GM12874 (cell line): ENCODE results near the gene KRTAP12-1.

Source experiments
- CTCF ChIP-seq: IDR thresholded peaks from 2 replicates; pipeline ENCODE4 v1.5.1; 2011; ENCODE audit warnings: low read depth, mild to moderate bottlenecking, control low read depth, low read length, moderate library complexity; ENCODE audit not compliant: insufficient read depth

The KRTAP12-1 gene

GRCh38 chr21:44637018-44637850 lies 44.7 kb downstream of the KRTAP12-1 start, which contains the start of gene KRTAP10-10:
Gene KRTAP10-10, plus strand, starts transcription at chr21:44637356. Its CDS starts 62 bp downstream, at chr21:44637418.
- no peak for TF ChIP-seq CTCF

- TF ChIP-seq CTCF, result no peak
Measured at GRCh38 chr21:44636209-44637017, 45.5 kb downstream of the KRTAP12-1 start.

- no peak for TF ChIP-seq CTCF
Measured at GRCh38 chr21:44632067-44632466, 49.9 kb downstream of the KRTAP12-1 start.
